Activated naive CD4-positive, alpha-beta T cell (primary cell): ENCODE results near the gene AP2A2.

ENCODE experiments used
- DNase-seq, 4 experiments: peaks; one replicate each; lab custom pipeline; 2025; lab: John Stamatoyannopoulos, UW

AP2A2 gene

DNA sequence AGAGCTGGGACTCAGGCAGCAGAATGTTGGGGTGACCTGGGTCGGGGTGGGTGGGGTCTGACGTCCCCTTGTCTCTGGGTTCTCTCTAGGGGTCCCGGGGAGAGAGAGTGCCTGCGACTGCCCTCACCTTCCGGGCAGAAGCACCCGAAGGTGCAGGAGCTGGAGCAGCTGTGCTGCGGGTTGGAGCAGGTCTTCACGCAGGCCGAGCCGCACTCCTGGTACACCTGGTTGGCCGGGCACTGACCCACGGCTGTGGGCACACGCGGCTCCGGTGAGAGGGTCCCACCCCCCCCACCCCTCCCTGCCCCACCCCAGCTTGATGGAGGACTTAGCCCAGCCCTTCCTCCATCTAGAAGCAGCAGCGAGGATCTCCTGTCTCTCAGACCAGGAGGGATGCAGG lies 104.4 kb downstream of the AP2A2 start:
- DNase-seq: no peak

DNA sequence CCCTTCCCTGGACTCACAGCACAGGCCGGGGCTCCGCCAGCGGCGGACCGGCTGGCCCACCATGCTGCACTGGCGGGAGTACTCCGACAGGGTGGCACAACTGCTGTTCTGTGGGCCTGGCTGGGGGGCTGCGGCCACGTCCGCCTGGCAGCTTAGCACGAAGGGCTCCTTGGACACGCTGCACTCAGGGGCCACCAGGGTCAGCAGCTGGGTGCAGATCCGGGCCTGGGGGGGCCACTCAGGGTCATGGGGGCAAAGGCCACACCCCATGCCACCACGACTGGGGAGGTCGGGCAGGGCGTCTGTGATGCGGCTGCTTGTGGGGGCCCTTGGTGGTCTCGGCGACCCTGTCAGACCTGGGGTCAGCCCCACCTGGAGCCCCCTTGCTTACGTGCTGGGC lies 104.9 kb downstream of the AP2A2 start:
- no peak for DNase-seq

GRCh38 chr11:1031121-1031899 lies 105.6 kb downstream of the AP2A2 start:
- no peak for DNase-seq

GRCh38 chr11:1032310-1032891 lies 106.7 kb downstream of the AP2A2 start:
- DNase-seq: no peak

- no peak for DNase-seq
Measured at GRCh38 chr11:1033016-1033798, 107.5 kb downstream of the AP2A2 start.

DNA sequence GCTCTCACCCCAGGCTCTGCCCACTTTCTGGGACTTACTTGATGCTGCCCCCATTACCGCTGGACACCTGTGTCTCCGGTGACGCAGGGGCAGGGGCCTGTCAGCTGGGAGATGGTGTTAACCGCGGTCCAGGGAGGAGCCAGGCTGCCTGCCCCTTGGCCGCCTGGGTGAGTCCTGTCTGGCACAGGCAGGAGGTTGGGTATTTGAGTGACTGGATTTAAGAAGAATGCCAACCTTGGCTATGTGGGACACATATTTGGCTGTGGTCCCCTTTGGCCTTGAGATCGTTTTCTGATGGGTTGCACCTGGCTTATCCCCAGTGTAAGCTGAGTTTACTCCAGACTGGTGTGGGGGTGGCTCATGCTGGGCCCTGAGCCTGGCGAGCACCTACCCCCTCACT lies 108.3 kb downstream of the AP2A2 start:
- no peak for DNase-seq

- no peak for DNase-seq
Measured at GRCh38 chr11:1034456-1035295, 109.0 kb downstream of the AP2A2 start.

DNA sequence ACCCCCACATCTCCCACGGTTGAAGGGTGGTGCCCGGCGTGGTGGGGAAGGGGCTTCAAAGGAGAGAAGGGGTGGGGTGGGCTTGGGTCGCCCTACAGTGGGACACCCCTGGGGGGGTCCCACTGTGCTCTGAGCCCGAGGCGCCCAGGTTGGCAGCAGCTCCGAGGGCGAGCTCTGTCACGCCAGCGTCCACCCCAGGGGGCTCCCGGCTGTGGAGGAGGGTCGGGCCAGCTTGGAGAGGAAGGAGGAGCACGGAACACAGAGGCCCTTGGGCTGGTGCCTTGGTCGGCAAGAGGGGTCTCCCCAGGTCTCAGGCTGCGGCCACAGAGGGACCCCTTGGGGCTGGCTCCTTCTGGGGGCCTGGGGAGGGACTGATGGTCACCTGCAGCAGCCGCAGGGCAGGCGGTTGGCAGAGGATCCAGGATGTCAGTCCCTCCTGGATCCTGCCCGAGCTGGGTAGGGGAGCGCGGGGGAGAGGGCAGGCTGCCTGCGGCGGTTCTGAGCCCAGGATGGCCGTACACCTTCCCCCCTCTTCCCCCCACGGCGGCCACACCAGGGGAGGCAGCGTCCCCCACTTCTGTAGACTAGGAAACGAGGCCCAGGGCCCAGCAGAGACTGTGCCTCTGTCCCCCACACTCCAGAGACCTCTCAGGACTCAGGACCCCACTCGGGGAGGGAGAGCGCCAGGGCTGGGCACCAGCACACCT lies 110.1 kb downstream of the AP2A2 start:
- DNase-seq: no peak

DNA sequence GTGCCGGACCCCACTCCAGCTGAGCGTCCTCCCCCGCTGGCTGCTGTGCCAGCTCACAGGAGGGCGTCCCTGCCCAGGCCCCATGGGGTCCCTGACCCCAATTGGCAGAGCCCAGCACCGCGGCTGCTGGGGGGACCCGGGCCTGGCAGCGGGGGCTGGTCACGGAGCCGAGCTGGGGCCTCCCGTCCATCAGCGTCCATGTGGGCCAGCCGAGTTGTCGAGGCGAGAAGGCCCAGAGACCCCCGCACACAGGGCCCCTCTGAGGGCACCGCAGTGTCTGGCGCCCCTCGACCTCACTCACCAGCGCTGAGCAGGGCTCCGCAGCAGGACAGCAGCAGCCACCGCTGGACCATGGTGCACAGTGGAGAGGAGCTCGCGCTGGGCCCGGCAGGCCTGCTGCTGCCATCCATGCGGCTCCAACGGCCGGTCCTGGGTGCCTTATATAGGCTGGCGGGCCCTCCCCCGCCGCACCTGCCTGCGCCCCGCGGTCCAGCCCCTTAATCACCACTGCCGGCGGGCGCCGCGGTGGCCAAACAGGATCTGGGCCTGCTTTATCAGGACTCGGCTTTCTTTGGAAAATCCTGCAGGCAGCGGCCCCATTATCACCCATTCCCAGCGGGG lies 110.7 kb downstream of the AP2A2 start, which contains the start of gene MUC6:
MUC6 (minus strand) TSS at position 416 of the 621 bp plus-strand sequence; CDS start at position 353, 63 bp downstream.
- no peak for DNase-seq

DNA sequence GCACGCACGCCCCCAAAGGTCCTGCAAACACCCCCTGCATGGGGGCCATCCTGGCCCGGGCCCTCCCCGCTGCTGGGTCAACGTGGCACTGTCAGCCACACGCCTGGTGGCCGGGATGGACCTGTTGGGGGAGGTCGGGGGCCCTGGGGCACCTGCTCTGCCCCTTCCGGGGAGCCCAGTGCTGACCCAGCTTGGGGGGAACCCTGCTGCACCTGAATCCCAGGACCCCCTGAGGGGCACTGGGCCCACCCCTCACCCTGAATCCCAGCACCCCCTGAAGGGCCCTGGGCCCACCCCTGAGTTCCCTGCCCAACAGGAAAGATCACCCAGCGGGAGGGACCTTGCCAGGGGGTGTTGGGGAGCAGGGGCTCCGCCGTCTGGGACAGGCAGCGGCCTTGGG lies 111.3 kb downstream of the AP2A2 start:
- DNase-seq: no peak

DNA sequence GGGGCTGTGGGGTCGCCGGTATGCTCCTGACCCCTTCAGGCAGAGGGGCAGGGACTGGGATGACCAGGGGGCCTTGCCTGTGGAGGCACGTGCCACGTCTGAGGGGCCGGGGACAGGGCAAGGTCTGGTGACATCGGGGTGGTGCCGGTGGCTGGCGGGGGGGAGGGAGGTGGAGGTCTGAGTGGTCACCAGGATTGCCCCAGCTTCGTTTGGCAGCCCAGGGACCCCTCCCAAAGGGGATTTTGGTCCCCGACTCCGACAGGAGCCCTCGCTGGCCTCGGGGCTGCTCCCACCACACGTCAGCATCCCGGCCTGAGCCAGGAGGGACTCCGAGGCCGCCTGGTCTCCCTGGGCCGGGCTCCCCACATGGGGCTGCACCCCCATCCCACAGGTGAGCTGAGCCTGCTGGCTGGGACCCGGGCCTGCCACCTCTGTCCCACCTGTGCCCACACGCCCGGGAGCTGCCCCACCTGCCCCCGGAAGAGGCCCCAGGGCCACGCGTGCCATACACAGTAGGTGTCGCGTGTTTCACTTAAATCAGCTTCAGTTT lies 111.9 kb downstream of the AP2A2 start:
- no peak for DNase-seq

- DNase-seq: no peak
Measured at GRCh38 chr11:1038361-1038760, 112.7 kb downstream of the AP2A2 start.

DNA sequence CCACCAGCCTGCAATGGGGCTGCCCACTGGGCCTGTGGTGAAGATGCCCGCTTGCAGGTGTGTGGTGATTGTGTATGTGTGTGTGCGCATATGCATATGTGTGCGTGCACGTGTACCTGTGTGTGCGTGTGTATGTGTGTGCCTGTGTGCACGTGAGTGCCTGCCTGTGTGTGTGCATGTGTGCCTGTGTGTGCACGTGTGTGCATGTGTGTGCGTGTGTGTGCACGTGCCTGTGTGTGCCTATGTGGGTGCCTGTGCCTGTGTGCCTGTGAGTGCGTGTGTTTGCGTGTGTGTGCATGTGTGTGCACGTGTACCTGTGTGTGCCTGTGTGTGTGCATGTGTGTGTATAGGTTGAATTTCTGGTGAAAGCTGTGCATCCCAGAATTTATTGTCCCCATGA lies 113.3 kb downstream of the AP2A2 start:
- DNase-seq: no peak

DNA sequence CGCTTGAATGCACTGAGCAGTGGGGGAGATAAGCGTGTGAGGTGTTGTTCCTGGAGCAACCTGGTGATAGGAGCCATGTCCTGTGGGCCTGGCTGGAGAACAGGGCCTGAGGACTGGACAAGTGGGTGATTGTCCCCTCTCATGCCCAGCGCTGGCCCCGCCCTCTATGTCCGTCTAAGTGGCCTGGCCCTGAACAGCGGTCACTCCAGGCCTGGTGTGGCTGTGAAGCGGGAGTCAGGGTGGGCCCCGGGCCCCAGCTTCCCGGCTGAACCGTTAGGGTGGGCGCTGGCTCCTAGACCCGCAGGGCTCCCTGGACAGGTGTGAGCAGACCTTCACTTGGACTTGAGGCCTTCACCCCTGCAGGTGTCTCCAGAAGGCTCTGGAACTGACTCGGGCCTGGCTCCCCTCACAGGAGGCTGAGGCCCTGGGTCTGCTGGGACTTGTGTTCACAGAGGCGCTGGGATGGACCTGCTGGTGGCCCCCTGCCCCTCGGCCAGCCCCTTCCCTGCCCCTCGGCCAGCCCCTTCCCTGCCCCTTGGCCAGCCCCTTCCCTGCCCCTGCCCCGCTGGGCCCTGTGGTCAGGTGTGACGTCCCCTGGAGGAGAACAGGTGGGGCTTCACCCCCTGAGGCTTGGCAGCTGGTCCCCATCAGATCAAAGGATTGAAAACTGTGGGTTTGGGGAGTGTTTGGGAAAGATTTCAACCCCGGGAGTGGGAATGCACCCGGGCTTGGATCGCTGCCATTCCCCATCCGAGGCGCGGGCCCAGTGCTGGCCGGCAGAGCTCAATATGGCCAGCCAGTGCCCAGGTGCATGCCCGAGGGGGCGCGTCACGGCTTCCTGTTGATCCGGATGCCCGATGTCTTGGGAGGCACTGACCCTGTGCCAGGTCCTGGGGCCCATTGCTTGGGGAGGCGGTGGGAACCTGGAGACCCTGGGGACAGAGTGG lies 114.1 kb downstream of the AP2A2 start:
- no peak for DNase-seq

GRCh38 chr11:1040428-1041148 lies 114.9 kb downstream of the AP2A2 start:
- DNase-seq: no peak

GRCh38 chr11:1041149-1041467 lies 115.4 kb downstream of the AP2A2 start:
- DNase-seq: no peak

DNA sequence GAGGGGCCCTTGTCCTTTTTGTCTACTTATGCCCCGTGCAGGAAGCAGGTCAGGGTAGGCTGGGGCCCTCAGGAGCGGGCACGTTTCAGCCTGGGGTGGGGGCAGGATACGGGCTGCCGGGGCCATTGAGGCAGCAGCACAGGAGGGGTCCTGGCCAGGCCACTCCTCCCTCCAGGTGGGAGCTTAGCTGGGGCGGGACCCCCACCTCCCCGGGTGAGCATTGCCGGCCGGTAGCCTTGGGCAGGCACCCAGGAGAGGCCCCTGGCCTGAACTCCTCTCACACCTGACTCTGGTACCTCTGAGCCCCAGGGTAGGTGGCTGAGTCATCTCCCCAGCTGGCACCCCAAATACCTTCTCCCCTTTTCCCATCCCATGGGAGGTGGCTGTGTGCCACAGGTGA lies 115.8 kb downstream of the AP2A2 start:
- DNase-seq: no peak

- DNase-seq: no peak
Measured at GRCh38 chr11:1041936-1042608, 116.4 kb downstream of the AP2A2 start.
